Activated CD4-positive, alpha-beta T cell treated with anti-CD3 and anti-CD28 coated beads, Interleukin-2, amount 10 ng/mL, durations not matched to agents 7 days and 5 days (primary cell): ENCODE measurements around the gene BTD. TPM values are rescaled to one million over a fixed set of nuclear protein-coding genes. Genes with fewer than 3 reads are reported as not detected.
"Not testable (repeated sequence)": the region's sequence is repeated elsewhere in the genome, so short reads cannot be mapped to it uniquely, and the experiment has no call there.

Source experiments
- CTCF ChIA-PET: fragments of 350-600 bp; sonication (Branson Sonifier 250); formaldehyde crosslinking; loops from one replicate; lab custom pipeline; 2021; ENCODE audit warnings: antibody characterized with exemption; lab: Charles Lee
- POLR2A ChIA-PET: fragments of 350-600 bp; sonication (Branson Sonifier 250); formaldehyde crosslinking; loops from one replicate; lab custom pipeline; 2021; ENCODE audit warnings: antibody characterized with exemption; lab: Charles Lee
- DNase-seq: peaks from one replicate; pipeline ENCODE4 v3.0.0-alpha.2; 2020
- H3K27ac Mint-ChIP-seq: one replicate; pipeline ENCODE4 v1.8.0; 2021; ENCODE audit warnings: mild to moderate bottlenecking, moderate library complexity, mixed read lengths
- H3K27me3 Mint-ChIP-seq: one replicate; pipeline ENCODE4 v1.8.0; 2021; ENCODE audit warnings: mixed read lengths
- H3K36me3 Mint-ChIP-seq: one replicate; pipeline ENCODE4 v1.8.0; 2021; ENCODE audit warnings: low read depth, mixed read lengths
- H3K4me1 Mint-ChIP-seq: one replicate; pipeline ENCODE4 v1.8.0; 2021; ENCODE audit warnings: mixed read lengths
- H3K4me3 Mint-ChIP-seq: one replicate; pipeline ENCODE4 v1.8.0; 2021; ENCODE audit warnings: mild to moderate bottlenecking, moderate library complexity, mixed read lengths
- H3K9me3 Mint-ChIP-seq: one replicate; pipeline ENCODE4 v1.8.0; 2021; ENCODE audit warnings: mixed read lengths
- total RNA-seq, 2 experiments: library from RNA; stranded (reverse); gene quantifications; one replicate each; pipeline ENCODE4 v1.2.3, GENCODE V29; 2021

The BTD gene
- total RNA-seq, 2 experiments from 2014 or later: 6.6 to 8.1 TPM

- Mint-ChIP-seq H3K36me3 (peaks cover 28% of the 10 kb centered on the region), H3K9me3 (no peaks in the 10 kb centered on the region), H3K27ac (no peak overlapping the region), H3K4me1 (no peaks in the 10 kb centered on the region), H3K27me3 (no peaks in the 10 kb centered on the region), H3K4me3 (no peak overlapping the region)
- DNase-seq: no peak
- ChIA-PET CTCF (no interaction called here), POLR2A (no interaction called here)
These were observed 19.8 kb upstream of the BTD start for GRCh38 chr3:15581471-15582394.

- Mint-ChIP-seq H3K9me3 (no peaks in the 10 kb centered on the region), H3K4me1 (no peaks in the 10 kb centered on the region), H3K4me3 (no peak overlapping the region), H3K27ac (no peak overlapping the region), H3K27me3 (no peaks in the 10 kb centered on the region), H3K36me3 (peaks cover 27% of the 10 kb centered on the region)
- CTCF ChIA-PET: no interaction called here
- DNase-seq: no peak
- POLR2A ChIA-PET: no interaction called here
These were observed 16.3 kb upstream of the BTD start for GRCh38 chr3:15585111-15585845.

GRCh38 chr3:15591242-15591641 is 10.3 kb upstream of the BTD start:
- Mint-ChIP-seq H3K4me1 (peaks cover 3% of the 10 kb centered on the region), H3K4me3 (no peak overlapping the region), H3K27ac (no peak overlapping the region), H3K27me3 (no peaks in the 10 kb centered on the region), H3K36me3 (peaks cover 13% of the 10 kb centered on the region), H3K9me3 (no peaks in the 10 kb centered on the region)
- DNase-seq: no peak
- POLR2A ChIA-PET: no interaction called here
- CTCF ChIA-PET: no interaction called here

- POLR2A ChIA-PET: no interaction called here
- DNase-seq: no peak
- Mint-ChIP-seq H3K4me3 (no peak overlapping the region), H3K4me1 (peaks cover 3% of the 10 kb centered on the region), H3K27ac (no peak overlapping the region), H3K27me3 (no peaks in the 10 kb centered on the region), H3K36me3 (peaks cover 14% of the 10 kb centered on the region), H3K9me3 (no peaks in the 10 kb centered on the region)
- CTCF ChIA-PET: no interaction called here
These were observed 9.6 kb upstream of the BTD start for GRCh38 chr3:15591928-15592327.

- H3K4me1 Mint-ChIP-seq: peaks cover 6% of the 10 kb centered on the region
- CTCF ChIA-PET: no interaction called here
These were observed 8.6 kb upstream of the BTD start for GRCh38 chr3:15592968-15593367.

GRCh38 chr3:15595955-15596354 is 5.6 kb upstream of the BTD start:
- no peak overlapping the region for H3K4me3 Mint-ChIP-seq
- DNase-seq: no peak
- H3K27ac Mint-ChIP-seq: no peak overlapping the region
- H3K9me3 Mint-ChIP-seq: no peaks in the 10 kb centered on the region
- peaks cover 26% of the 10 kb centered on the region for H3K36me3 Mint-ChIP-seq
- POLR2A ChIA-PET: no interaction called here
- CTCF ChIA-PET: no interaction called here
- H3K27me3 Mint-ChIP-seq: no peaks in the 10 kb centered on the region
- H3K4me1 Mint-ChIP-seq: peaks cover 22% of the 10 kb centered on the region

More at GRCh38 chr3:15592968-15593367, 8.6 kb upstream of the BTD start:
- no peaks in the 10 kb centered on the region for H3K27me3 Mint-ChIP-seq
- H3K27ac Mint-ChIP-seq: no peak overlapping the region
- no peaks in the 10 kb centered on the region for H3K9me3 Mint-ChIP-seq
- POLR2A ChIA-PET: no interaction called here
- no peak for DNase-seq
- H3K36me3 Mint-ChIP-seq: peaks cover 18% of the 10 kb centered on the region
- no peak overlapping the region for H3K4me3 Mint-ChIP-seq

GRCh38 chr3:15601046-15601398 is 523 bp upstream of the BTD start:
- Mint-ChIP-seq H3K27me3 (no peaks in the 10 kb centered on the region), H3K4me1 (peaks cover 35% of the 10 kb centered on the region), H3K9me3 (peaks cover 5% of the 10 kb centered on the region), H3K4me3 (peak overlapping the region; percentile 98), H3K27ac (peak overlapping the region; percentile 98), H3K36me3 (peaks cover 41% of the 10 kb centered on the region)
- CTCF ChIA-PET: interaction anchor here (0.9 to 1.6 kb wide), 5 partner anchors 11 to 214 kb away, joined by 3 to 4 read pairs (median 4); no protein-coding TSS in a partner anchor
- POLR2A ChIA-PET: no interaction called here
- DNase-seq: no peak

GRCh38 chr3:15602146-15602536 is 596 bp downstream of the BTD start:
- peaks cover 40% of the 10 kb centered on the region for H3K36me3 Mint-ChIP-seq
- POLR2A ChIA-PET: no interaction called here

GRCh38 chr3:15602816-15603215 is 1.3 kb downstream of the BTD start:
- Mint-ChIP-seq H3K4me3 (peak overlapping the region; percentile 98), H3K36me3 (peaks cover 36% of the 10 kb centered on the region), H3K4me1 (peaks cover 32% of the 10 kb centered on the region), H3K27ac (peak overlapping the region; percentile 98)
- POLR2A ChIA-PET, H3K9me3 Mint-ChIP-seq, H3K27me3 Mint-ChIP-seq, DNase-seq: not testable (repeated sequence)
- CTCF ChIA-PET: interaction anchor here (0.6 to 0.7 kb wide), 2 partner anchors 653 to 969 kb away, joined by 3 read pairs; no protein-coding TSS in a partner anchor

More at GRCh38 chr3:15602146-15602536, 596 bp downstream of the BTD start:
- Mint-ChIP-seq H3K4me3 (peak overlapping the region; percentile 98), H3K4me1 (peaks cover 35% of the 10 kb centered on the region), H3K27ac (peak overlapping the region; percentile 98), H3K9me3 (peaks cover 5% of the 10 kb centered on the region), H3K27me3 (no peaks in the 10 kb centered on the region)
- no peak for DNase-seq
- CTCF ChIA-PET: interaction anchor here (0.9 to 1.6 kb wide), 3 partner anchors 10 to 215 kb away, joined by 3 to 4 read pairs (median 3); no protein-coding TSS in a partner anchor

GRCh38 chr3:15604584-15604983 is 3.0 kb downstream of the BTD start:
- peaks cover 23% of the 10 kb centered on the region for H3K36me3 Mint-ChIP-seq
- DNase-seq, H3K27ac Mint-ChIP-seq, H3K9me3 Mint-ChIP-seq, H3K4me3 Mint-ChIP-seq, H3K27me3 Mint-ChIP-seq, POLR2A ChIA-PET: not testable (repeated sequence)
- H3K4me1 Mint-ChIP-seq: peaks cover 26% of the 10 kb centered on the region
- CTCF ChIA-PET: interaction anchor here (0.7 kb wide), 1 partner anchor 22 kb away, joined by 4 read pairs; no protein-coding TSS in a partner anchor

- H3K9me3 Mint-ChIP-seq: peaks cover 5% of the 10 kb centered on the region
- H3K36me3 Mint-ChIP-seq: peaks cover 20% of the 10 kb centered on the region
- peaks cover 13% of the 10 kb centered on the region for H3K4me1 Mint-ChIP-seq
- ChIA-PET CTCF (interaction anchor here (0.6 to 1.0 kb wide), 2 partner anchors 401 to 708 kb away, joined by 3 to 4 read pairs; partner anchors contain the start of gene CAPN7), POLR2A (no interaction called here)
- no peaks in the 10 kb centered on the region for H3K27me3 Mint-ChIP-seq
- H3K4me3 Mint-ChIP-seq: no peak overlapping the region
- no peak for DNase-seq
- H3K27ac Mint-ChIP-seq: no peak overlapping the region
These were observed 4.9 kb downstream of the BTD start for GRCh38 chr3:15606434-15606891.

- H3K27me3 Mint-ChIP-seq: no peaks in the 10 kb centered on the region
- no peaks in the 10 kb centered on the region for H3K4me1 Mint-ChIP-seq
- no peak overlapping the region for H3K27ac Mint-ChIP-seq
- H3K36me3 Mint-ChIP-seq: no peaks in the 10 kb centered on the region
- no peak overlapping the region for H3K4me3 Mint-ChIP-seq
- DNase-seq: no peak
- POLR2A ChIA-PET: no interaction called here
- H3K9me3 Mint-ChIP-seq: no peaks in the 10 kb centered on the region
- CTCF ChIA-PET: no interaction called here
These were observed 8.7 kb downstream of the BTD start for GRCh38 chr3:15610082-15610759.
